GM21825 (cell line): Measurements from ENCODE around the gene ABHD10.

Experiments
- ATAC-seq: cut with Tn5 transposase; IDR thresholded peaks from one replicate; pipeline ENCODE4 v1.9.1; 2021; ENCODE audit warnings: mild to moderate bottlenecking, moderate library complexity; ENCODE audit not compliant: unreplicated experiment

Gene ABHD10

DNA sequence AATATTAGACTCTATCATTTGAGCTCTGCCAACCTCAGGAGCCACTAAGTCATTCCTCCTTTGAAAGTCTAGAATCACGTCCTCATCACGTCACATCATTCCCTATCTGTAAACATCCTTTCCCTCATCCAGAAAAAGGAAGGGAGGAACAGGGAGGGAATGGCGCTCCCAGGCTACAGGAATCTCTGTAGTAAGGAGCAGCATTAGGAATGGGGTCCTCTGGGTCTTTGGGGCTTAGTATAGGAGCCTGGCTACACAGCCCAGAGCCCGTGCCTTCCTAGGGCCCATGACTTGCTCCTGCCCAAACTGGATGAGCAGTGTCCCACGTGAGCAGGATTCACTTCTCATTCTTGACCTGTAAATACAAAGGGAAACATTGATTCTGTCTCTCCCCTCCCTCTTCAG, 21.5 kb downstream of the ABHD10 start:
- ATAC-seq, result no peak

DNA sequence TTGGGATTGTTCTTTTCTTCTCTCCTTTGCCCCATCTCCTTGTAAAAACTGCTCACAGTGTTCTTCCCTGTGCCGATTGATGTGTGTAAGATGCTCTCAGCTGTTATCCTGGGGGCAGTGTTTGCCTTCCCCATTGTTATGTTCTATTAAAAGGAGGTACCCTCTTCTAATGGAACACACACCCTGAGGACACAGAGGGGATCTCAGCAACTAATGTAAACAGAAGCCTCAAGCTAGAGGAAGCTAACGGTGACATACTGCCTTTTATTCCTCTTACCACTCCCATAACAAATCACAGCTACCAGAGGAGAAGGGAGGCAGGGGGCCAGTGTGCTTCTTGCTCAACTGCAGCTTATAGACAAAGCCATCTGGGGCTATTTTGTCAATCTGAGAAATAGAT, 22.1 kb downstream of the ABHD10 start:
- ATAC-seq, result no peak

DNA sequence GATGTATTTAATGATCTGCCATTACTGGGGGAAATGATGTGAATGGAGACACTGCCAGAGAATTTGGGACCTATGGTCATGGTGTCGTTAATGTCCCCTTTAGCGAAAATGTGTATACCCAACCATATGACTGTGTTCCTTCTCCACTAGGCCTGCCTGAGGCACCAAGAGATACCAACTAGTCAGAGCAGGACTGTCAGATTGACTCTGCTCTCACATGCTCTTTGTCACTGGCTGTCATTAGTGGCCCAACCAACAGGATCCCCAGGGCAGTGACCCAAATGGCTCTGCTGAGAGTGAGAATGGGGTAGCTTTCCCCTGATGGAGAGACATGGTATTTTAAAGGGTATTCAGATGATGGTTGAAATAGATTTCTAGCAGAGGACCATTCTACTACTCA, 22.7 kb downstream of the ABHD10 start:
- ATAC-seq, result no peak

DNA sequence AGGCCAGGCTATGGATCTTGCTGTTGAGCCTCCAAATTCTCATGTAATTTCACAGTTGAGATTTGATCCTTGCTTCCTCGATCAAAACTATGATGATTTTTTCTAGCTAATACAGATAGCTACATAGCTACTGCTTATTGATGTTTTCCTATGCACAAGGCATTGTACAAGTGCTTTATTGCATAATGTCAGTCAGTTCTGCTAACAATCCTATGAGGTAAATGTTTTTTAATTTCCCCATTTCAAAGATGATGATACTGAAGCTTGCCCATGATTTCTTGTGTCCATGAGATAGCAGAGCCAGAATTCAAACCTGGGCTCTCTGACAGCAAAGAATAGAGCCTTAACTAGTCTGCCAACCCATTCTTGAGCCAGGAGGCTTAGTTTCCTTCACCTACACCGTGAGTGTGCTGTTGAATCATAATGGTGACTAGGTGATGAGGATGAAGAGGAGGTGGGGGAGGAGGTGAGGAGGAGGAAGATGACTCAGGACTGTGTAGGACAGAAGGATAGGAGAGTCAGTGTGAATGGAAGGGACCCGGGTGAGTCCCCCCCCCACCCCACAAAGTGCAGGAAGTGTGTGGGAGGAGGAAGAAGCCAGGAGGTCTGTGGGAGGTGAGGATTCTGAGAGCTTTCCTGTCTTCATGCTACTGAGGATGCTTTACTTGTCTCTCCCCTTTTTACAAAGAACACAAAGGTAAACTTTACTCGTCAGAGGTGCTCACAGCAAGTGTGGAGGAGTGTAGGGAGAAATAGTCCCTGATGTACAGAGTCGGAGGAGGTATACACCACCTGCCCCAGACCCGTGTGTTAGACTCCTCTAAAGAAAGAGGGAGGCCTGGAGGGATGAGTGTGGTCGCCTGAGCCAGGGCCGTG, 23.5 kb downstream of the ABHD10 start:
- ATAC-seq, result no peak

DNA sequence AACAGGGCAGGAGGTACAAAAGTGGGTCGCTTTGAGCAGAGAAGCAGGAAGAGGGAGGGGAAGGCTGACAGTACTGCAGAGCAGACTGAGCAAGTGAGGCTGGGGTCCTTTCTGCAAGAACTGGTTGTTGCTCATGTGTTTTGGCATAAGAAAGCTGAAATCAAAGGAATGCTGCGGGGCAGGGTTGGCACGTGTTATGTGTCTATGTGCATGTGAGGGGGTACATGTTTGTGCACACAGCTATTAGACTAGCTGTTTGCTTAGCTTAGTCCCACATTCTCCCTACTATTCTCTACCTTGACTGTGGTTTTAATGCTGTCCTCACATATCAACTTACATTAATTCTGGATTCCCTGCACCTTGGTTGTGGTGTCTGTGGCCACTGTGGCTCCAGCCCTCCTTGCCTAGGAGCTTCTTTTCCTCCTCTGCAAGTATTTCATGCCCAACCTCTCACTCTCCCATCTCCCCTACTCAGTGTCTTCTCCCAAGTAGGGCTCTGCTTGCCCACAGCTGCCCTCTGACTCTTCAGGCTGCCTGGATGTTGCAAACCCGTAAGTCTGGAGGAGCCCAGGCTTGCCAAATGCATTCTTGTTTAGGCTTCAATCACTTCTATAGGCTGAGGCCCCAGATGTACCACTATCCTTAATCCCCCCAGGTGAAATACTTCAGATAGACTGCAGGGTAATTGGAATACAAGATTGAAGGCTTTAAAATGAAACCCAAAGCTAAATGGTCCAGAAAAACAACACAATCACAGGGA, 24.7 kb downstream of the ABHD10 start:
- ATAC-seq, result no peak

DNA sequence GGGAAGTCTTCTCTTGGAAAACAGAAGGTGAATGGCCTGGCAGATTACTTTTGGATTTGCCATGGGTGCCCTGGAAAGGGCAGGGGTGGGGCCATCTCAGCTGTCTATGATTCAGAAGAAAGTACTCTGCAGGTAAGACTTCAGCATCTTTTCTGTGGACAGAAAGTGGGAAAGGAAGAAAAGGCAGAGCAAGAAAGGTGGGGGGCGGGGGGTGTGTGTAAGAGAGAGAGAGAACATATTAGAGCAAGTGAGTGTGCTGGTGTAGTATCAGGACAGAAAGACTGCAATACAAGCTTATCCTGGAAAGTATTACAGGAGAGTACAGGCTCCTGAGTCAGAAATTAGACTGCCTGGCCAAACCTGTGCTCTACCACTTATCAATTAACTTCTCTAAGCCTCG, 25.4 kb downstream of the ABHD10 start:
- no peak for ATAC-seq

DNA sequence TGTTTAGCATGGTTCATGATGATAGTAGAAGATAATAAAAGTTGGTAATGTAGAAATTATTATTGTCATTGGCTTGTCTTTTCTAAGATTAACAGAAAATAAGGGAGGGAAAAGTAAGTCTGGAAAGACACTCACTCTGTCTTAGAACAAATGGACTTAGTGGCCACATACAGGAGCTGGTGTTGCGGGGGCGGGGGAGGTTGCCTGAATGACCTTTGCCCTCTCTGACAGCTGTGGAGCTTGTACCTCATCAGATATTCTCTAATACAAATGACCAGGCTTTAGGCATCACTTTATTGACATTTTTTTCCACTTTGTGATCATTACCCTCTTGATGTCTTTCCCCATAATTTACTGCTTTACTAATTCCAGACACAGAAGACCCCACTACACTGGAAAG, 25.8 kb downstream of the ABHD10 start:
- ATAC-seq, result no peak

DNA sequence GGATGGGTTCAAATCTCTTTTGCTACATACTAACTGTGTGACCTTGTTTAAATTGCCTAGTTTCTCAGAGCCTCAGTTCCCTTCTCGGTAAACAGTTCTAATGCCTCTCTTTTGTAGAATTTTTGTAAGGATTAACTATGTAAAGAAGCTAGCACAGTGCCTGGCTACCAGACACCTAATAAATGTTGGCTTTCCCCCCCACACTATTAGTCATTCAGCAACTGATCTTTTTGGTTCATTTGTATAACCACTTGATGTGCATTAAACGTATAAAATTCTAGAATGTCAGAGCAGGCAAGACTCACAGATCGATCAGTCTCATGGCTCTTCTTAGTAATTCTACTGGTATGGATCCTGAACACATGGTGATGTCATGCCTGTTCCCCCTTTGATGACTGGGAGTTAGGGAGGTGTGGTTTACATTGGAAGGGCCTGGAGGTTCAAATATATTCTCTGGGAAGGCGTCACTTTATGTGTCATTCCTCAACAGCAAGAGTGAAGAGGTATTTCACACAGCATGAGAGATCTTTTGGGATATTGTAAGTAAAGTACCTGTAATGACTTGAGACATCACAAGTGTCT, 26.4 kb downstream of the ABHD10 start:
- ATAC-seq, result no peak

DNA sequence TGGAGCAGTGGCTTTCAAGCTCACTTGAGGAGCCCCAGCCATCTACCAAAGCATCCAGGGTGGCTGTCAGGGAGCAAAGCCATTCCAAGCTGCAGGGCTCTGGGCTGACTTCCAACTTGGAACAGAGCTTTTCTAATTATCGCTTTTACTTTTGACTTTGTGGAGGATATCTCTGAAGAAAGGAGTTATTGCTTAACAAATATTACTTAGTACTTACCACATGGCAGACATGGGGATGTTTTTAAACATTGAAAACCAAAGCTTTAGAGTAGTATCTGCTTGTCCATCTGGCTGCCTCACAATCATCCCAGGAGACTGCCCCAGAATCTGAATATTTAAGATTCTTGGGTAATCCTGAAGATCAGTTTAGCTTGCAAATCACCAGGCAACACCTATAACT, 28.8 kb downstream of the ABHD10 start:
- ATAC-seq, result no peak

DNA sequence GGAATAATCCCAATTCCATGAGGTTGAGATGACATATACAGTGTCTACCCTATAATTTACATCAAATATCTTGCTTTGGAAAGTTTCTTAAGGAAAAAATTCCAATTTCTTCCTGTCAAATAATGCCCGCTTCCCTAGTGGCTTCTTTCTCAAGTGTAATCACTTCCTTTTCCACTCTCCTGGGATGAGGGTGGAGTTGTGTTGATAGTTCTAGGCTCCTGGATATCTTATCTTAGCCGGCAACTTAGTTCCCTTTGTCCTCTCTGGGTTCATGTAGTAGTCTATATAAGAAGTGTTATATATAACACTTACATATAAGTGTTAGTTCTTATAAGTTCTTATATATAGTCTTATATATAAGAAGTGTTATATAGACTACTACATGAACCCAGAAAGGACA, 30.8 kb downstream of the ABHD10 start:
- no peak for ATAC-seq

DNA sequence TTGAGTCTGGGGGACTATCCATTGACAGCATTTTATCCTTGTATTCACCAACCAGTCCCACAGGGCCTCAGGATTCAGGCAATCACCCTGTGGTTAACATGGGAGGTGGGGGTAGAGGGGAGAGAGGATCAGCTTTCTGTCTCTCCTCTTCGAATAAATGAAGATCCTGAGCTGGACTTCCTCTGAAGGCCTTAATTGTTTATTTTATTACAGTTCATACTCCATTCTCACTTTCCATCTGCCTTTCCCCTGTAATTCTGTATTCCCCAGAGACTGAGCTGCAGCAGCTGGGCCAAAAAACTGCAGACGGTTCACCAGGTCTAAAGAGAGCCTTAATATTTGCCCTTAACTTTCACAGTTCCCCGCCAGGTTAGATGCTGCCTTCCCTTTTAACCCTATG, 31.8 kb downstream of the ABHD10 start:
- ATAC-seq, result no peak

DNA sequence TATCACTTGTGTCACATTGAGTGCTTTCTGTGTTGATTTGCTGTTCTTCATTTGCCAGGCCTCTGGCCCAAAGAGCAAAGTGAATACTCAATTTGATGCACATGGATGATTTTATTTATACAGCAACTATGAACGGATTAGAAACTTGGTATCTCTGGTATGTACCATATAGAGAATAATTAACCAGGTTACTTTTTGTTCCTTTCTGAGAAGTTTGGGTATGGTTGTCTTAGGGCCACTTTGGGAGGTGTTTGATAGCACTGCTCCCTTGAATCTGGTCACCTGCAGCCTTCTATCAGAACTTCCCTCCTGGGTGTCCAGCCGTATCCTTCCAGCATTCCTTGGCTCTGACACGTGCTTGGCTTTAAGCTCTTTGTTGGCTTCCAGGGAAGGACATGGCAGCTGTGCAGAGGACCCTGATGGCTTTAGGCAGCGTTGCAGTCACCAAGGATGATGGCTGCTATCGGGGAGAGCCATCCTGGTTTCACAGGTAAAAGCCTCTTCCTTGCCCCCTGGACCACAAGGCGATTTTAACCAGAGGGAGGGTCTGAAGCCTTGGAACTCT, 32.6 kb downstream of the ABHD10 start:
- ATAC-seq, result no peak

DNA sequence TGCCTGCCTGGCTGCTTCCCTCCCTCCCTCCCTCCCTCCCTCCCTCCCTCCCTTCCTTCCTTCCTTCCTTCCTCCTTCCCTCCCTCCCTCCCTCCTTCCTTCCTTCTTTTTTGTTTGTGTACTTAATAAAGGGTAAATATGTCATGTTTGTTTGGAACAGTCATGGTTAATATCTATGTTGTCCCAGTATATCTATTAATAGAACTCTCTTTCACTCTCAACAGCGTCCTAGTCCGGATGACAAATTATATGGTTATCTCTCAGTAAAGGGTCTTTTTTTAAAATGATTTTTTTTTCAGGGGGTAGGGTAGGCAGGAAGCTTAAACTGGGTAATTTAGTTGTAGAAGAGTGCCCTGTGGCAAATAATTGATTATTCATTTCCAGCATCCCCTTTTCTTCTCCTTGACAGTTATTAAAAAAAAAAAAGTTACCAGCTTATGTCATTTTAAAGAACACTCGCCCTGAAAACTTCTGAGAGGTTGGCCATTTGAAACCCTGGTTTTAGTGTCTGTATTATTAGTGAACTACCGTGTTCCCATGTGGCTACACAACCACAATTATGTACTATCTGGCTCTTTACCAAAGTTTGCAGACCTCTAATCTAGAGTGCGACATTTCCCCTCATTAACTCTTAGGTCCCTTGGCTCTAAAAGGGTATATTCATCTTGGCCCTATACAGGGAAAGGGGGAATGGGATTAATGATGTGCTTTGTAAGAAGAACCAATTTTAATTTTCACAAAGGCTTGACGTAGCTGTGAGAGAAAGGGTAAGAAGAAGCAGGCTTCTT, 33.6 kb downstream of the ABHD10 start:
- ATAC-seq, result no peak

DNA sequence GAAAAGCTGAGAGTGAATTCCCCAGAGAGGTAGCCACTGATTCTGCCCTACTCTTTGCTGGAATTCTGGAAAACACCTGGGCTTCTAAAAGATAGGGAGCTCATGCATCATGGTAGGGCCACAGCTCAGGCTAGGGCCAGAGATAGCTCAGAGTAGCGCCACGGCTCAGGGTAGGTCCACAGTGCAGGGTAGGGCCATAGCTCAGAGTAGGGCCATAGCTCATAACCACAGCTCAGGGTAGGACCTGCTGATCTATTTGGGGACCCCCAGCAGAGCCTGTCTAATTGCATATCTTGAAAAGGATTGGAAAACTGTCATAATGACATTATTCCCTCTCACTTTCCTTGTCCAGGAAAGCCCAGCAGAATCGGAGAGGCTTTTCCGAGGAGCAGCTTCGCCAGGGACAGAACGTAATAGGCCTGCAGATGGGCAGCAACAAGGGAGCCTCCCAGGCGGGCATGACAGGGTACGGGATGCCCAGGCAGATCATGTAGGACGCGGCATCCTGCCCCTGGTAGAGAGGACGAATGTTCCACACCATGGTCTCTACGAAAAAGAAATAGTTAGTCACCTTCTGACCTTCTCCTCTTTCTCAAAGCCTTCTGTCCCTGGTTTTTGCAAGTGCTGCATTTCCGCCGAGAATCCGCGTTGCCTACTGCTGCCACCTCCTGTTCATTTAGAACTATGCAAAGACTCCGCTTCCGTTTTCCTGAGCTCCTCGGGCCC, 34.4 kb downstream of the ABHD10 start:
- ATAC-seq, result peak; percentile 91

DNA sequence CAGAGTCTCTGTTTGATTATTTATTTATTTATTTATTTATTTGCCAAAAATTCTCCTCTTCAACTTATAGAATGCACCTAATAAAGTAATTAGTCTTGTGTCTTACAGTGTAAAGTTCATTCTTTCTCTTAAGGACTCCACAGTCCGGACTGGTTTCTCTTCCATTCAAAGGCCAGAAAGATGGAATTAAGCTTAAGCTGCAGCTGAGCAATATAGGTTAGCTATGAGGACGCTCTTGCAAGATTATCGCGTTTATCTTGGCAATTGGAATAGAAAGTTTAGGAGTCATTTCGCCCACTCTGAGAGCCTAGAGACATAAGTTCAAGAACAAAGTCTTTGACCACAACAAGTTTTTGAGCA, 34.9 kb downstream of the ABHD10 start:
- peak; percentile 12 for ATAC-seq

DNA sequence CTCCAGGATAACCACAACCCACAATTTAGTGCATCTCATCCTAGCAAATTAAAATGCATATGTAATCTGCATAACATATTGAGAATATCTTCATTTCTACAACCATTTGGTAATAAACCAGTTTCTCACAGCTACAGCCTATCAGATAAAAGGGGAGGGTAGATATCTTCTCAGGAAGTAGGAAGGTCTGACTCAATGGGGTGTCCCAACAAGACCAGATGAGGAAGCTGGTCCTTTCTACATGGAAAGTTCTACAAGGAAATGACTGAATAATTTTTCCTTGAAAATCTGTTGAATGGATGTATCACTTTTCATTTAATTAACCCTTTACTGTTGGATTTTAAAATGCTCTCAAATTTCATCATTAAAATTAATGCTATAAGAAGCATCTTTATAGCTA, 38.3 kb downstream of the ABHD10 start:
- no peak for ATAC-seq

DNA sequence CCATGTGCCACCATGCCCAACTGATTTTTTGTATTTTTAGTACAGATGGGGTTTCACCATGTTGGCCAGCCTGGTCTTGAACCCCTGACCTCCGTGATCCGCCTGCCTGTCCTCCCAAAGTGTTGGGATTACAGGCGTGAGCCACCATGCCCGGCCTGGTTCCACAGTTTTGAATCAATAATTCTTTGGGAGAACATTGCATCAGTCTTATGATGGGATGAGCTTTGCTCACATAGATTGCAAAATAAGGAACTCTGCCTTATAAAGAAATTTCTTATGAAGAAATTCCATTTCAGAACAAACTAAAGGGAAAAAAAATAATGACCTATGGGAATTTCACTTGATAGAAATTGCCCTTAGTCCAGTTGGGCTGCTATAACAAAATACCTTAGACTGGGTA, 39.9 kb downstream of the ABHD10 start:
- no peak for ATAC-seq

DNA sequence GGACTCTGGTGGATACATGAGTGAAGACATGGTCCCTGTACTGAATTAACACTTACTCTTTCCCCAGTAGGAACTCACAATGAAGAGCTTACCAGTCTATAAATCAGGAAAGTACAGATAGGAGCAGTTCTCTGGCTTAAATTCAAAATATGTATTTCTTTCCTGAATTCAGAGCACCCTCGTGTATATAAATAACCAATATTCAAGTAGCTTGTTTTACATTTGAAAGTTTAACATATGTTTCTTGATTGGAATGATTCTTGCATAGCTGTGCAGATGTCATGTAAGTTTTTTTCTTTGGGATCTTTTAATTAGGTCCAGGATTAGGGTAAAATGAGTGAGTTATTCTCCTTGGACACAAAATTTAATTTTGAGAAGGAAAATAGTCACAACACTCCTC, 40.9 kb downstream of the ABHD10 start:
- ATAC-seq, result no peak

DNA sequence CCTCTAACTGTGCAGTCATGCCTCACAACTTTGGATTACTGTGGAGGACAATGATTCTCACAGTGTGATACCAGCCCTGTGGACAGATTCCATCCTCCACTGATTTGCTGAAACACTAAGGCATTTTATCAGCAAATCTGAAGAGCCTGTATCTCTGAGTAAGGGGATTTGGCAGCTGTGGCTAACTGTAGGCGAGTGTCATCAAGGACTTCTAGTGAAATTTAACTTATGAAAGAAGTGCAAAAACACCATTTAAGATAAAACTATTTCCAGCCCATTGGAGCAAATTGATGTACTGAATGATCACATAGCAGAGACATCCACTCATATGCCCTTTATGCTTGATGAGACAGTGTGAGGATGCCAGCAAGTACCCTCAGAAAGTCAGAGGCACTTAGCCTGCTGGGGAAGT, 41.9 kb downstream of the ABHD10 start:
- no peak for ATAC-seq

DNA sequence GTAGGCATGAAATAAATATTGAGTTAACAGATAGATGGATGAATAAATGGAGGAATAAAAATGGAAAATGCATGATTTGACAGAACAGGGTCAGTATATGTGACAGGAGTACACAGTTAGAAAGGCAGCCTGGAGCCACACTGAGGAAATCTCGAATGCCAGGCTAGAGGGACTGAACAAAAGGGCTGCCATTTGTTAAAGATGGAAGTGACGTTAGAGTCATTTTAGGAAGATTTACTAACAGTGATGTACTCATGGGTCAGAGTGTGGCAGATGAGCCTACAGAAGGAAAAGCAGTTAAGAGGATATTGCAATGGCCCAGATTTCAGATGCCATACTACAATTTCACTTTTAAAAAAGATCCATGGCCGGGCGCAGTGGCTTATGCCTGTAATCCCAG, 48.3 kb downstream of the ABHD10 start:
- ATAC-seq, result no peak
